ENCODE results near the gene NIT1.

The NIT1 gene

DNA sequence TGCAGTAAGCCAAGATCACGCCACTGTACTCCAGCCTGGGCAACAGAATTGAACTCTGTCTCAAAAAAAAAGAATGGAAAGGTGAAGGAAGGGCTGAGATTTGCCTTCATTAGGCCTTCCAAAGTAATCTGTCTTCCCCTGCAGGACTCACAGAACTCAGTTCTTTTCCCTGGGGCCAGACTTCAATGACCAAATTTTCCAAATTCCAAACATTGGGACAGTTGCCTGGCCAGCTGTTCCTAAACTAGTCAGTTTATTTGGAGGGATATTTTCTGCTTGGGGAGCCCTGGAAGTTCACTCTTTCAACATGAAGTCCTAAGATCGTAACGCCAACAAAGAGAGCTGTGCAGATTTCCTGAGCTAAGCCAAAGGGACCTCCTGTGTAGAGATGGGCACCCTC, 20.0 kb downstream of the NIT1 start:
- H3K36me3 ChIP-seq: no peaks in the 10 kb centered on the region
- TF ChIP-seq CTCF (IDR thresholded peaks at IDR 0.05): no peak
- H3K4me1 ChIP-seq: peaks cover 0 to 16% (median 11%) of the 10 kb centered on the region in 4 donors
- H3K27ac ChIP-seq: no peak overlapping the region
- no peaks in the 10 kb centered on the region for H3K9me3 ChIP-seq
- intact Hi-C loops (cut with DNase I; ENCODE audit: low total_unique reads): no loop called here
- no peaks in the 10 kb centered on the region for H3K27me3 ChIP-seq
- no peak for DNase-seq
- no peak overlapping the region for H3K4me3 ChIP-seq

DNA sequence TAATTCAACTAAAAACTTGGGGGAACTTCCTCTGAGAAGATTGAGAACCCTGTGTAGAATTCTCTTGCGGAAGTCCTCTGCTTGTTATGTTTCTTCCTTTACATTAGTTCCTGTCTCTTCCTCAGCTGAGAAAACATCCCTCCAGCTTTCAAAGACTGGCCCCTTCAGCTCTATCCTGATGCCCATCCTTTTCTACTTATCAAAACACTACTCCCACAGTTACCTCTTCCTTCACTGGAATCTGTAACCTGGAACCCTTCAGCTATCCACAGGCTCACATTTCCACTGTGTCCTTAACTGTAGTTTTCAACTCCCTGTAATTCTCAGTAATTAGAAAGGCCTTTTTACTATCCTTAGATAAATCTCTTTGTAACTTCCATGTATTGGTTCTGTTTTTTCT, 20.5 kb downstream of the NIT1 start:
- intact Hi-C loops (cut with DNase I; ENCODE audit: low total_unique reads): no loop called here
- H3K4me1 ChIP-seq: peaks cover 0 to 16% (median 11%) of the 10 kb centered on the region in 4 donors
- DNase-seq: no peak
- H3K36me3 ChIP-seq: no peaks in the 10 kb centered on the region
- no peak overlapping the region for H3K4me3 ChIP-seq
- no peak for TF ChIP-seq CTCF (IDR thresholded peaks at IDR 0.05)
- no peak overlapping the region for H3K27ac ChIP-seq
- no peaks in the 10 kb centered on the region for H3K9me3 ChIP-seq
- no peaks in the 10 kb centered on the region for H3K27me3 ChIP-seq

- peak in 1 of 2 donors; percentile 6 for DNase-seq
- Histone ChIP-seq H3K4me3 (no peak overlapping the region), H3K27ac (no peak overlapping the region), H3K4me1 (peaks cover 0 to 3% (median 0%) of the 10 kb centered on the region in 4 donors), H3K9me3 (no peaks in the 10 kb centered on the region), H3K36me3 (no peaks in the 10 kb centered on the region), H3K27me3 (no peaks in the 10 kb centered on the region)
- intact Hi-C loops (cut with DNase I; ENCODE audit: low total_unique reads): no loop called here
- TF ChIP-seq CTCF (IDR thresholded peaks at IDR 0.05): peak; percentile 34 to 36
Observed at GRCh38 chr1:161139766-161140165, 21.9 kb downstream of the NIT1 start.

DNA sequence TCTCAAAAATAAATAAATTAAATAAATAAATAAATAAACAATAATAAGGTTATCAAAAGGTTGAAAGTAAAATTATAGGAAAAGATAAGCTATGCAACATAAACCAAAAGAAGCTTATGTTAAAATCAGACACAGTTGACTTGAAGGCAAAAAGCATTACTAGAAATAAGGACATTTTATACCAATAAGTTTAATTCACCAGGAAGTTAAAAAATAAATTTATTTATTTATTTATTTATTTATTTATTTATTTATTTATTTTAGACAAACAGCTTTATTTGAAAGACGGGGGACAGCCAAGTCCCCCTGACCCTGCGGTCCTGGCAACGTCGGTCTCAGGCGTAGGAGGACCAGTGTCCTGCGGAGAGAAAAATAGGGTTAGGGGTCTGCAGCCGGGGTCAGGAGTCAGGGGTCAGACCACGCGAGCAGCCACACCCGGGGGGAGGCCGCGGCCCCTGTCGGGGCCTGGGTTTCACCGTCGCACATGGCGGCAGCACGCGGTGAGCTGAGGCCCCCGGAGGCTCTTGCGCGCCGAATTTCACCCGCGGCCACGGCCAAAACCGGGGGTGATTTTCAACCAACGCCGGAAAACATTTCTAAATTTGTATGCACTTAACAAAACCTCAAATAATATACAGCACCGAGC, 23.0 kb downstream of the NIT1 start:
- H3K27me3 ChIP-seq: no peaks in the 10 kb centered on the region
- intact Hi-C loops (cut with DNase I; ENCODE audit: low total_unique reads): no loop called here
- H3K27ac ChIP-seq: no peak overlapping the region
- no peak for TF ChIP-seq CTCF (IDR thresholded peaks at IDR 0.05)
- H3K36me3 ChIP-seq: no peaks in the 10 kb centered on the region
- H3K9me3 ChIP-seq: no peaks in the 10 kb centered on the region
- H3K4me3 ChIP-seq: no peak overlapping the region
- DNase-seq: peak in 1 of 2 donors; percentile 51
- no peaks in the 10 kb centered on the region for H3K4me1 ChIP-seq

DNA sequence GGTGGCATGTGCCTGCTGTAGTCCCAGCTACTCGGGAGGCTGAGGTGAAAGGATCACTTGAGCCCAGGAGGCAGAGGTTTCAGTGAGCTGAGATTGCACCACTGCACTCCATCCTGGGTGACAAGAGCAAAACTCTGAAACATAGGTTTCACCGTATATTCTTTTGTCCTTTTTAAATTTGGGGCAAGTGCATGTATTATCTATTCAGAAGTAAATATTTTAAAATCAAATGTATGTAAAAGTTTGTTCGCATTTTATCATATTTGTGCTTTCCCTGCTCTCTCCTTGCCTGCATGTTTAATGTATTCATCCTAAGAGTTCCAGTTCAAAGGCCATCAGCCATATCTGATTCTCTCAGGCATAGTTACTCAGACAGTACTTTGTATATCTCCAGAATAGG, 27.9 kb downstream of the NIT1 start:
- DNase-seq: peak in 1 of 2 donors; percentile 17
- Histone ChIP-seq H3K27ac (no peak overlapping the region), H3K36me3 (no peaks in the 10 kb centered on the region), H3K27me3 (no peaks in the 10 kb centered on the region), H3K4me1 (no peaks in the 10 kb centered on the region), H3K9me3 (no peaks in the 10 kb centered on the region), H3K4me3 (no peak overlapping the region)
- no peak for TF ChIP-seq CTCF (IDR thresholded peaks at IDR 0.05)
- intact Hi-C loops (cut with DNase I; ENCODE audit: low total_unique reads): no loop called here
